ENCODE data around the gene TBATA. TPM values are rescaled to one million over a fixed set of nuclear protein-coding genes. Genes with fewer than 3 reads are reported as not detected.

Gene TBATA
- total and polyA plus RNA-seq, 2 of the 8 experiments (the other 6 are each of a cell fraction or from before 2014, with no cell fraction given): not detected

DNA sequence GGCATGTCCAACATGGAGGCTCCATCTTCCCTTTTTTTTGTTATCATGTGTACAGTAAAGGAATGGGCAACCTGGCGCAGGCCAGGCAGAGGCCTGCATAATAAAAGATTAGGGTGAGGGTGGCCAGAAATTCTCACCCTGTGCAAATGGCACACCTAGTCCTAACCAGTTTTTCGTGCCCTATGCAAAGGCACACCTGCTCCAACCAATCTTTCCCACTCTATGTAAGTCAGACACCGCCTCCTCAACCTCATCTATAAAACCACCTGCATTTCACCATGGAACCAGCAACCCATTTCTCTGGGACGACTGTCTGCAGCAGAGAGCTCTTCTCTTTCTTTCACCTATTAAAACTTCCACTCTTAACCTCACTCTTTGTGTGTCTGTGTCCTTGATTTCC is 16.1 kb downstream of the TBATA start:
- Histone ChIP-seq H3K9ac (replicated peaks in 1 of 4; ENCODE audit: extremely low read depth in 1 of 4, low read depth in 3 of 4, low read length in 3 of 4) (no peak overlapping the region), H3K9me3 (ENCODE audit: insufficient read depth in 2 of 2, low read depth in 1 of 2, low read length in 1 of 2) (peaks cover 9 to 12% of the 10 kb centered on the region in 2 experiments), H3K4me1 (replicated peaks in 1 of 4; ENCODE audit: control insufficient read depth in 3 of 4, insufficient read depth in 4 of 4, low read length in 3 of 4) (no peaks in the 10 kb centered on the region; a peak in 1 of 7 replicates), H3K14ac (ENCODE audit: insufficient read length) (no peak overlapping the region), H2BK12ac (ENCODE audit: low read depth, low read length) (no peak overlapping the region; the same call in 1 of the 2 replicates), H3K79me2 (ENCODE audit: control insufficient read depth in 1 of 2, insufficient read depth in 2 of 2, low read length in 2 of 2) (no peaks in the 10 kb centered on the region), H3K4me3 (ENCODE audit: extremely low read depth in 1 of 4, insufficient read depth in 2 of 4, low read depth in 3 of 4, low read length in 4 of 4) (no peak overlapping the region), H3K27me3 (replicated peaks in 1 of 4; ENCODE audit: control insufficient read depth in 3 of 4, extremely low read depth in 1 of 4, insufficient read depth in 3 of 4, low read length in 3 of 4) (no peaks in the 10 kb centered on the region), H4K8ac (ENCODE audit: extremely low read depth, insufficient read depth, low read length) (no peak overlapping the region), H2AK5ac (ENCODE audit: low read depth, low read length) (no peak overlapping the region), H4K5ac (ENCODE audit: insufficient read length, low read depth, low read length) (no peak overlapping the region), H2BK20ac (ENCODE audit: low read length) (no peak overlapping the region), H2BK120ac (replicated peaks; ENCODE audit: low read depth, low read length) (no peak overlapping the region), H2AFZ (ENCODE audit: low read length) (no peak overlapping the region), H2BK5ac (ENCODE audit: low read depth, low read length) (no peak overlapping the region), H3K36me3 (ENCODE audit: control insufficient read depth in 2 of 4, insufficient read depth in 4 of 4, low read length in 3 of 4) (no peaks in the 10 kb centered on the region), H3K79me1 (ENCODE audit: low read depth, low read length) (no peaks in the 10 kb centered on the region), H3K18ac (ENCODE audit: extremely low read depth, low read length) (no peak overlapping the region), H3K23me2 (ENCODE audit: low read depth, low read length) (no peaks in the 10 kb centered on the region), H2BK15ac (ENCODE audit: low read length) (no peak overlapping the region), H4K91ac (replicated peaks; ENCODE audit: insufficient read length, low read length) (no peak overlapping the region), H3K4ac (replicated peaks; ENCODE audit: insufficient read length, low read depth, low read length) (no peak overlapping the region), H3K23ac (ENCODE audit: insufficient read length) (no peak overlapping the region), H3K56ac (replicated peaks; ENCODE audit: insufficient read length, low read depth, low read length) (no peak overlapping the region), H3K4me2 (ENCODE audit: insufficient read depth in 1 of 2, low read depth in 2 of 2, low read length in 2 of 2) (no peak overlapping the region), H3K27ac (ENCODE audit: low read depth, low read length) (no peak overlapping the region), H4K20me1 (replicated peaks in 1 of 2; ENCODE audit: control insufficient read depth in 1 of 2, insufficient read depth in 2 of 2, low read length in 2 of 2) (no peaks in the 10 kb centered on the region)
- DNase-seq (ENCODE audit: low read depth in 1 of 2, low spot score in 2 of 2) (no peak), FAIRE-seq (no peak)
- 87% methylated on average over 4 of the region's 4 CpGs; no CpG with 5 or more reads in 1 of the 2 experiments for WGBS, 2 experiments (ENCODE audit: extremely low coverage in 1 of 2, insufficient coverage in 1 of 2, insufficient read length in 1 of 2, insufficient replicate concordance in 2 of 2, low coverage in 1 of 2, low lambda C conversion rate in 2 of 2, missing lambda C conversion rate in 1 of 2)
- POLR2A ChIA-PET (ENCODE audit: partially characterized antibody): interaction anchor here (1.4 kb wide), 1 partner anchor 9 kb away, joined by 3 read pairs; no protein-coding TSS in a partner anchor
- CTCF ChIA-PET (ENCODE audit: partially characterized antibody): interaction anchor here (1.0 to 3.1 kb wide), 4 partner anchors 9 to 504 kb away, joined by 3 to 14 read pairs (median 4); no protein-coding TSS in a partner anchor
- no peak for TF ChIP-seq TEAD4 (IDR thresholded peaks at IDR 0.05; ENCODE audit: low read depth, low read length)
- no peak for TF ChIP-seq CHD1 (IDR thresholded peaks at IDR 0.05; ENCODE audit: low read depth, low read length)
- no peak for TF ChIP-seq HDAC6 (IDR thresholded peaks at IDR 0.05; ENCODE audit: low read depth, low read length)
- TF ChIP-seq, protein P1, sequence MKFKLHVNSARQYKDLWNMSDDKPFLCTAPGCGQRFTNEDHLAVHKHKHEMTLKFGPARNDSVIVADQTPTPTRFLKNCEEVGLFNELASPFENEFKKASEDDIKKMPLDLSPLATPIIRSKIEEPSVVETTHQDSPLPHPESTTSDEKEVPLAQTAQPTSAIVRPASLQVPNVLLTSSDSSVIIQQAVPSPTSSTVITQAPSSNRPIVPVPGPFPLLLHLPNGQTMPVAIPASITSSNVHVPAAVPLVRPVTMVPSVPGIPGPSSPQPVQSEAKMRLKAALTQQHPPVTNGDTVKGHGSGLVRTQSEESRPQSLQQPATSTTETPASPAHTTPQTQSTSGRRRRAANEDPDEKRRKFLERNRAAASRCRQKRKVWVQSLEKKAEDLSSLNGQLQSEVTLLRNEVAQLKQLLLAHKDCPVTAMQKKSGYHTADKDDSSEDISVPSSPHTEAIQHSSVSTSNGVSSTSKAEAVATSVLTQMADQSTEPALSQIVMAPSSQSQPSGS (IDR thresholded peaks at IDR 0.05; ENCODE audit: low read length): no peak
- TF ChIP-seq SIRT6 (IDR thresholded peaks at IDR 0.05; ENCODE audit: low read length): no peak
- no peak for TF ChIP-seq CEBPB (IDR thresholded peaks at IDR 0.05; ENCODE audit: low read depth, low read length)
- no peak for TF ChIP-seq SIN3A (conservative IDR thresholded peaks at IDR 0.05 in 1 of 2, IDR thresholded peaks at IDR 0.05 in 1 of 2; ENCODE audit: low read depth in 1 of 2, low read length in 2 of 2)
- TF ChIP-seq POU5F1 (IDR thresholded peaks at IDR 0.05; ENCODE audit: low read depth, low read length): no peak
- TF ChIP-seq MAFK (IDR thresholded peaks at IDR 0.05; ENCODE audit: low read depth, low read length): no peak

All from H1 (cell line).